Body of pancreas (tissue), 4 donors: Measurements from ENCODE around the gene NEIL1.

ENCODE experiments used
- POLR2A ChIP-seq, 3 donors: fragments of 450-650 bp; IDR thresholded peaks; one replicate each; pipeline ENCODE4 v1.6.1; 2016; ENCODE audit warnings: antibody characterized with exemption in 3 of 3, mild to moderate bottlenecking in 2 of 3
- TF ChIP-seq, protein P1 (sequence below), 7 experiments: fragments of 450-650 bp in 4 of 7; fragments of 200-600 bp in 3 of 7; sonication (generic) in 3 of 7; IDR thresholded peaks; one replicate each; pipeline ENCODE4 v1.5.1; 2016 to 2019; ENCODE audit warnings: antibody characterized with exemption in 7 of 7

DNA sequence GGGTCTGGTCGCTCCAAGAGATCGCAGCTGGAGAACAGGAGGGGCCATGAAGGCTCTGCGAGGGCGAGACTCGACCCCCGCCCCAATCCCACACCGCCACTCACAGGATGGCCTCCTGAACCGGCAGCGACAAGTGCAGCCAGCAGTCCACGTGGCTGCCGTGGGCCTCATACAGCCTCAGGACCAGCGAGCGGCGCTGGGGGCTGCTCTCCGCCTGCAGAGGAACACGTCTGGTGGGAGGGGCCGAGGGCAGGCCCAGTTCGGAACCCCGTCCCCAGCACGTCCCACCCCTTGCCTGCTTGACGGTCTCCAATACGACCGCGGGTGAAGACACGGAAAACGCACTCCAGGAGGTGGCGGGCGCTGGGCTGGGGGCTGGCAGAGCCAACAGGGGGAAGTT, 9.2 kb downstream of the NEIL1 start:
- no peak for TF ChIP-seq POLR2A (IDR thresholded peaks at IDR 0.05)
- TF ChIP-seq, protein P1, sequence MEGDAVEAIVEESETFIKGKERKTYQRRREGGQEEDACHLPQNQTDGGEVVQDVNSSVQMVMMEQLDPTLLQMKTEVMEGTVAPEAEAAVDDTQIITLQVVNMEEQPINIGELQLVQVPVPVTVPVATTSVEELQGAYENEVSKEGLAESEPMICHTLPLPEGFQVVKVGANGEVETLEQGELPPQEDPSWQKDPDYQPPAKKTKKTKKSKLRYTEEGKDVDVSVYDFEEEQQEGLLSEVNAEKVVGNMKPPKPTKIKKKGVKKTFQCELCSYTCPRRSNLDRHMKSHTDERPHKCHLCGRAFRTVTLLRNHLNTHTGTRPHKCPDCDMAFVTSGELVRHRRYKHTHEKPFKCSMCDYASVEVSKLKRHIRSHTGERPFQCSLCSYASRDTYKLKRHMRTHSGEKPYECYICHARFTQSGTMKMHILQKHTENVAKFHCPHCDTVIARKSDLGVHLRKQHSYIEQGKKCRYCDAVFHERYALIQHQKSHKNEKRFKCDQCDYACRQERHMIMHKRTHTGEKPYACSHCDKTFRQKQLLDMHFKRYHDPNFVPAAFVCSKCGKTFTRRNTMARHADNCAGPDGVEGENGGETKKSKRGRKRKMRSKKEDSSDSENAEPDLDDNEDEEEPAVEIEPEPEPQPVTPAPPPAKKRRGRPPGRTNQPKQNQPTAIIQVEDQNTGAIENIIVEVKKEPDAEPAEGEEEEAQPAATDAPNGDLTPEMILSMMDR (IDR thresholded peaks at IDR 0.05): no peak
